Suppressor macrophage treated with lipopolysaccharide for 1 hour (primary cell): ENCODE results near the gene SCRN1.
"Not testable (repeated sequence)": the region's sequence is repeated elsewhere in the genome, so short reads cannot be mapped to it uniquely, and the experiment has no call there.

Experiments used
- DNase-seq, 3 donors: peaks; one replicate each; pipeline ENCODE4 v3.0.0-alpha.2; 2020 to 2022

The SCRN1 gene

GRCh38 chr7:29924006-29924405 lies 65.6 kb downstream of the SCRN1 start:
- no peak for DNase-seq

- no peak for DNase-seq
Measured at GRCh38 chr7:29922921-29923700, 66.5 kb downstream of the SCRN1 start.

- peak; percentile 67 to 82 (median 73) for DNase-seq
Measured at GRCh38 chr7:29921404-29922010, 68.1 kb downstream of the SCRN1 start.

GRCh38 chr7:29920491-29920890 lies 69.1 kb downstream of the SCRN1 start:
- no peak for DNase-seq

GRCh38 chr7:29919790-29920189 lies 69.8 kb downstream of the SCRN1 start:
- no peak for DNase-seq

GRCh38 chr7:29918850-29919249 lies 70.8 kb downstream of the SCRN1 start:
- DNase-seq, result no peak

GRCh38 chr7:29917641-29918040 lies 72.0 kb downstream of the SCRN1 start:
- no peak for DNase-seq

GRCh38 chr7:29915481-29916215 lies 74.0 kb downstream of the SCRN1 start:
- no peak for DNase-seq

- DNase-seq, result no peak
Measured at GRCh38 chr7:29914180-29914579, 75.4 kb downstream of the SCRN1 start.

- no peak for DNase-seq
Measured at GRCh38 chr7:29906200-29907022, 83.2 kb downstream of the SCRN1 start.

GRCh38 chr7:29900745-29901144 lies 88.9 kb downstream of the SCRN1 start:
- peak in 2 of 3 donors; percentile 16 to 22 for DNase-seq

- peak; percentile 24 to 47 (median 45) for DNase-seq
Measured at GRCh38 chr7:29898301-29898700, 91.3 kb downstream of the SCRN1 start.

GRCh38 chr7:29896685-29897411 lies 92.8 kb downstream of the SCRN1 start:
- DNase-seq, result no peak

GRCh38 chr7:29895559-29895958 lies 94.0 kb downstream of the SCRN1 start:
- DNase-seq, result no peak

- DNase-seq, result no peak
Measured at GRCh38 chr7:29894256-29894655, 95.3 kb downstream of the SCRN1 start.

GRCh38 chr7:29893351-29893965 lies 96.1 kb downstream of the SCRN1 start:
- DNase-seq, result no peak

- no peak for DNase-seq
Measured at GRCh38 chr7:29892231-29892630, 97.4 kb downstream of the SCRN1 start.

- DNase-seq, result no peak
Measured at GRCh38 chr7:29891766-29892165, 97.8 kb downstream of the SCRN1 start.

GRCh38 chr7:29890786-29891185 lies 98.8 kb downstream of the SCRN1 start:
- DNase-seq, result not testable (repeated sequence)

- DNase-seq, result no peak
Measured at GRCh38 chr7:29890251-29890650, 99.3 kb downstream of the SCRN1 start.

GRCh38 chr7:29889288-29889687 lies 100.3 kb downstream of the SCRN1 start:
- DNase-seq, result no peak

- DNase-seq, result no peak
Measured at GRCh38 chr7:29888006-29888405, 101.6 kb downstream of the SCRN1 start.
